GM21786 (cell line): Measurements from ENCODE around the gene PHACTR1.
"Not testable (repeated sequence)": the region's sequence is repeated elsewhere in the genome, so short reads cannot be mapped to it uniquely, and the experiment has no call there.

Experiments used
- ATAC-seq: cut with Tn5 transposase; IDR thresholded peaks from one replicate; pipeline ENCODE4 v1.9.1; 2021; ENCODE audit not compliant: unreplicated experiment

PHACTR1 gene

GRCh38 chr6:13299403-13299821, 582.8 kb downstream of the PHACTR1 start:
- no peak for ATAC-seq

GRCh38 chr6:13299918-13300317, 583.4 kb downstream of the PHACTR1 start:
- no peak for ATAC-seq

GRCh38 chr6:13300643-13301590, 584.4 kb downstream of the PHACTR1 start:
- ATAC-seq, result no peak

- ATAC-seq, result no peak
These were observed 585.7 kb downstream of the PHACTR1 start for GRCh38 chr6:13302291-13302690.

GRCh38 chr6:13302751-13303667, 586.4 kb downstream of the PHACTR1 start:
- peak; percentile 69 for ATAC-seq

- ATAC-seq, result peak; percentile 42
These were observed 587.1 kb downstream of the PHACTR1 start for GRCh38 chr6:13303668-13304017.

- no peak for ATAC-seq
These were observed 587.5 kb downstream of the PHACTR1 start for GRCh38 chr6:13304101-13304500.

- peak; percentile 36 for ATAC-seq
These were observed 588.2 kb downstream of the PHACTR1 start for GRCh38 chr6:13304580-13305260.

- ATAC-seq, result no peak
These were observed 588.7 kb downstream of the PHACTR1 start for GRCh38 chr6:13305288-13305687.

- no peak for ATAC-seq
These were observed 589.2 kb downstream of the PHACTR1 start for GRCh38 chr6:13305791-13306190.

- no peak for ATAC-seq
These were observed 591.0 kb downstream of the PHACTR1 start for GRCh38 chr6:13307508-13307995.

GRCh38 chr6:13308332-13308731, 591.8 kb downstream of the PHACTR1 start:
- ATAC-seq, result no peak

GRCh38 chr6:13311155-13311554, 594.6 kb downstream of the PHACTR1 start:
- ATAC-seq, result no peak

- ATAC-seq, result no peak
These were observed 598.2 kb downstream of the PHACTR1 start for GRCh38 chr6:13314806-13315205.

- no peak for ATAC-seq
These were observed 599.3 kb downstream of the PHACTR1 start for GRCh38 chr6:13315896-13316295.

- no peak for ATAC-seq
These were observed 602.3 kb downstream of the PHACTR1 start for GRCh38 chr6:13318821-13319220.

- no peak for ATAC-seq
These were observed 603.5 kb downstream of the PHACTR1 start for GRCh38 chr6:13319891-13320564.

- ATAC-seq, result not testable (repeated sequence)
These were observed 609.5 kb downstream of the PHACTR1 start for GRCh38 chr6:13326031-13326586.

GRCh38 chr6:13327691-13328075, 611.1 kb downstream of the PHACTR1 start:
- ATAC-seq, result no peak
